GM19395 (cell line): ENCODE results near the gene LEMD2.

ENCODE experiments used
- ATAC-seq: cut with Tn5 transposase; IDR thresholded peaks from one replicate; pipeline ENCODE4 v1.9.1; 2021; ENCODE audit warnings: mild to moderate bottlenecking, moderate library complexity; ENCODE audit not compliant: unreplicated experiment

The LEMD2 gene

DNA sequence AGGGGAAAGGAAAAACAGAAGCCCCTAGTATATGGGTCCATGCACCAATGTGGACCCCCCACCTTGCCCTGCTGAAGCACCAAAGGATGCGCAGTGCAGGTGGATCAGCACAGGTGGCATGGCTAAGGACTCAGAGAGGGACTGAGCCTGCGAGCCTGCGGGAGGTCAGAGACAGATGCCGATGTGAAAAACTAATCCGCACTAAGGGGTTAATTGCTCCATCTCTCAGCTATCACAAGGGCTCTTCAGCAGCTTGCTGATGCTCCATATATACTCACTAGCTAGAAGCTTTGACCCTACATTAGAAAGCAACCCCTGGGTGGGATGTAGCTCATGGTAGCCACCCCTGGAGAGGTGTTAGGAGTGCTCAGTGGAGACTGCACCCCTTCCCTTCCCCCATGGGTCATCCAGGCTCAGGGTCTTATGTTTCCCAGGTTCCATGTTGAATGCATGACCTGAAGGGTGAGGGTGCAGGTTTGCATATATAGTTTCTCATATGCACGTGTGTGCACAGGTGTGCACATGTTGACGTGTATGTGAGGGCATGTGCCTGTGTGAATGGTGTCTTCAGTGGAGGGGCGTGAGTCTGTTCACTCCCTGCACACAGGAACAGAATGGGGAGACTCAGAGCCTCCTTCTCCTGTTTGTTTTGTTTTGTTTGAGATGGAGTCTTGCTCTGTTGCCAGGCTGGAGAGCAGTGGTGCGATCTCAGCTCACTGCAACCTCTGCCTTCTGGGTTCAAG lies 28.9 kb downstream of the LEMD2 start:
- no peak for ATAC-seq

GRCh38 chr6:33758815-33759216 lies 30.1 kb downstream of the LEMD2 start:
- ATAC-seq = no peak

- ATAC-seq = no peak
These were observed 31.0 kb downstream of the LEMD2 start for GRCh38 chr6:33757906-33758305.

GRCh38 chr6:33757113-33757512 lies 31.8 kb downstream of the LEMD2 start:
- ATAC-seq = no peak

DNA sequence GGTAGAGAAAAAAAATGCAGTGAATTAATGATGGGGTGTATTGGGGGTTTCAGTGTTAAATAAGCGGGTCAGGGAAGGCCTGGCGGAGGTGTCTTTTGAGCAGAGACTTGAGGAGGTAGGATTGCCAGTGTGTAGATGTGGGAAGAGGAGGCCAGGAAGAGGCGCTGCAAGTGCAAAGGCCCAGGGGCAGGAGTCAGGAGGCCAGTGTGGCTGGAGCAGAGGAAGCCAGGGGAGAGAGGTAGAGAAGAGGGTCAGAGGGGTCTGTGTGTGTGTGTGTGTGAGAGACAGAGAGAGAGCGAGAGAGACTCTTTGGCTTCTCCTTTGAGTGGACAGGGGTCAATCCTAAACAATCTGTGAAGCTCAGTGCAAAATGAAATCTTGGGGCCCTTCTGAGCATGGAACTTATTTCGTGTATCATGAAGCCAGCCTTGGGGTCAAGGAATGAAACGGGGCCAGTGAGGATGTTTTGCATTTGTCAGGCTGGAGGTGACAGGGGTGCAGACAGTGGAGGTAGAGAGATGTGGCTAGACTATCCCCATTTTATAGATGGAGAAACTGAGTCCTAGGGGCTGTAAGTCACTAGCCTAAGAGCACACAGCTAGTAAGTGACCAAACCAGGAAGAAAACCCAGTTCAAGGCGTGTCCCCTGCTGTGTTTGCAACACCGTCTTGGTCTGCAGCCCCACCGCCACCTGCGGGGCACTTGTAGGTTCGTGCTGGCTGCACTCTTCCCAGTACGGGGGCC lies 32.5 kb downstream of the LEMD2 start:
- ATAC-seq = no peak

GRCh38 chr6:33755070-33755869 lies 33.7 kb downstream of the LEMD2 start:
- no peak for ATAC-seq

GRCh38 chr6:33754222-33754621 lies 34.7 kb downstream of the LEMD2 start:
- ATAC-seq = no peak

DNA sequence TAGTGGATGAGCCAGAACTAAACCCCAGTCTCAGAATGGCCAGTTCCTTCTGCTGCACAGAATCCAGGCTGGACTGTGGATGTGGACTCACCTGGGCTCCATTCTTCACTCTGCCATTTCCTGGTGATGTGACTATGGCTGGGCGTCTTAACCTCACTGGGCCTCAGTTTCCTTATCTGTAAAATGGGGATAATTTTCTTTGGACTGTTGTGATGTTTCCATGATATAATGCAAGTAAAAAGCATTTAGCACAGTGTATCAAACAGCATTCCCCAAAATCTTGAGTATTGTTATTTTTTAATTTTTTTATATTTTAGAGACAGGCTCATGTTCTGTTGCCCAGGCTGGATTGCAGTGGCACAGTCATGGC lies 36.3 kb downstream of the LEMD2 start:
- ATAC-seq = no peak

DNA sequence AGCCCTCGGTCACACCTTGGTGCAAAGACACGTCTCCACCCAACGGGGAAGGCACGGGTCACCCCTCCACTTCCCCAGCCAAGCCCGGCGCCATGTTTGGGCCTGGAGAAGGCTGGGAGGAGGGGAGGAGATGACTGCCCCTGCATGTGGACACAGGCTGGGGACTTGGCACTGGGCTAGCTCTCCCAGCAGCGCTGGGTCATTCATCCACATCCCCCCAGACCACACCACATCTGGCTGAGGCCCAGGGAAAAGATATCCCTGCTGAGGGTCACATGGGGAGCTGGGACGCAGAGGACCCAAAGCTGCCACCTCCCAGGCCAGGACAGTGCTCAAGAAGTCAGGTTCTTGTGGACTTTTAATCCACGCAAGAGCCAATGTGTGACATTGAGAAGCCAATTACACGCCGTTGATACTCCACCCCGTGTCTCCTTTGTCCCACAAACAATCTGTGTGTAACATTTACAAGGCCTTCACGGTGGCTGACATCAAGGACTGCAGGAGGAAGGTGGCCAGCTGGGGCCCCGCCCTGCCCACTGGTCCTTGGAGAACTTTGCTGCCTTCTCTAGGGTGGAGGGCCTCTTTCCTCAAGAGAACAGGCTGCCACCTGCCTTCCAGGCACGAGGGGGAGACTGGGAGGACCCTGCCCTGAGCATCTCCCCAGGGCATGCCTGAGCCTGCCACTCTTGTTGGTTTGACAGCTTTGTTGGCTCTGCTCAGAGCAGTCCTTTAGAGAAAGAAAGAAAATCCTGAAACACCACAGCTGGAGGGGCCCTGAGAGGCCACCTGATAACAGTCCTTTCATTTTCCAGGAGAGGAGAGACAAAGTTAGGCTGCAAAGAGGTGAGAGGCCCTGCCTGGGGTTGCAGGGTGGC lies 36.9 kb downstream of the LEMD2 start:
- ATAC-seq = no peak

DNA sequence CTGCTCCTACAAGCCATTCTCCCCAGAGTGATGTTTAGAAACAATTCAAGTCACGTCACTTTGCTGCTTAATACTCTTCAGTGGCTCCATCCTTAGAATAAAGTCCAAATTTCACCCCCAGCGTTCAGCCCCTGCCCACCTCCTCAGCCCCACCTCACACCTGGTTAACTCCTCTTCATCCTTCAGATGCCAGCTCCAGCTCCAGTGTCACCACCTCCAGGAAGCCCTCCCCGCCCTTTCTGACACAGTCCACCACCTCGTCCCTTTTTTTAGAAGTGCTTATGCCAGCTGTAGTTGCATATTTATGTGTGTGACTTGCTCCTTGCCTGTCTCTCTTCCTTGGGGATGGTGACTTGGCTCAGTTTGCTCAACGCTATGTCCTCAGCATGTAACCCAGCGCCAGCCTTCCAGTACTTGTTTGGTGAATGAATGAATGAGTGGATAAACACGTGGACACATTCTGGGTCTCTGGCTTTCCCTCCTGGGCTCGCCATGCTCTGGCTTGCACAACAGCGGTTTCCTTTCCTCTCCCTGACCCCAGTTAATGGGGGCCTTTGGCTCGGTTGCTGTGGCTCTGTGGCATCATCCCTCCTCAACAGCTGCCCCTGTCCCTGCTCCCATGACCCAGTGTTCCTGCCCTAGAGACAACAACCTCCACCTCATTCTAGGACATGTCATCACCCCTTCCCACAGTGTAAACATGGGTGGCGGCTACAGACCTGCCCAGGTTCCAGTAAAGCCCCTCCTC lies 38.5 kb downstream of the LEMD2 start:
- ATAC-seq = no peak

- no peak for ATAC-seq
These were observed 39.5 kb downstream of the LEMD2 start for GRCh38 chr6:33749401-33749800.

DNA sequence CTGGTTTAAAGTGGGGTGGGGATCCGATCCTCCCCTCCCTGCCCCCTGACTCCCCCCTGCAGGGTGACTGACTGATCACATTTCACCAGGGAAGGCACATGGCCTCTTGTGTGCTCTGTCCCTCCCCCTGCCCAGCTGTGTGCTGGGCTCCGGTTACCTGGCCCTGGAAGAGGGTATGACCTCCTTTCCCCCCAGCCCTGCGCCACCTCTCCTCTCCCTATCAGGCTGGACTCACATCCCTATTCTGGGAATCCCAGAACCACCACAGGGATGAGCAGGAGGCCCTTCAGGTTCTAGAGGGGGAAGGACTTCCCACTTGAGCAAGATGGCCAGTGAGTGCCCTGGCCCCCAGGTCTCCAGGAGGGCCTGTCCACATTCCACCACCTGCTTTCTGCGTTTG lies 40.1 kb downstream of the LEMD2 start:
- ATAC-seq = no peak

GRCh38 chr6:33747823-33748222 lies 41.1 kb downstream of the LEMD2 start:
- no peak for ATAC-seq

DNA sequence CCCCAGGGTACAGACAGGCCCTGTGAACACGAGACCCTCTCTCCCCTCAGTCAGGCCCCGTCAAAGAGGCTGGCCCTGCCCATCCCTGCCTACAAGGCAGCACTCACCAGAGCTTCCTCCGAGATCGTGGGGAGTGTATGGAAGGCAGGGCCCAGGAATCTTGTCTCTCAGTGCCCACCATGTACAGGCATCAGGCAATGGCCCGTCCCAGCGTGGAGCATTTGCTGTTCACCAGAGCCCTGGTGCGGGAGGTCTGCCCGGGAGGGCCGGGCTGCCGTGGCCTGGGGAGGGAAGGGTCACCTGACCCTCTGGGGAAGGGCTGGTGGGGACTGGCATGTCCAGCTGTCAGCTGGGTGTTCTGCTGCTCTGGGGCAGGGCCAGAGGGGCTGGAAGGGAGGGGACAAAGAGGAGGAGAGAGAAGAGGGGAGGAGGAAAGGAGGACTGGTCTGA lies 42.3 kb downstream of the LEMD2 start, which contains the start of gene IP6K3:
Gene IP6K3, minus strand, starts transcription at position 255 of the 450 bp plus-strand sequence. CDS start 11,429 bp downstream, outside the sequence.
- no peak for ATAC-seq

GRCh38 chr6:33746036-33746600 lies 42.8 kb downstream of the LEMD2 start:
- no peak for ATAC-seq

DNA sequence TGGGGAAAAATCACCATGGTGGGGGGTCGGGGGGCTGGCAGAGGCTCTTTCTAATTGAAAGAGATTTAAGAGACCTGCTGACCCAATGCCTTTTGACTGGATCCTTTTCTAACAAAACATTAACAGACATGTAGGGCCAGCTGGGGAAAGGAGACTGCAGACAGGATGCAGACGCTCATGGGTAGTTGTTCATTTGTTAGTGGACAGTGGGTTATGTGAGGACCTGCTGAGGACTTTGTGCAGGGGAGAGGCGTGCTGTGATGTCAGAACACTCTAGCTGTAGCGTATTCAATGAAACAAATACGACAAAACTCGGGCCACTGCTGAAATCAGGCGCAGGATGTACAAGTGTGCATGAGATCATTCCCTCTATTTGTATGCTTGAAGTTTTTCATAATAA lies 43.4 kb downstream of the LEMD2 start:
- no peak for ATAC-seq

DNA sequence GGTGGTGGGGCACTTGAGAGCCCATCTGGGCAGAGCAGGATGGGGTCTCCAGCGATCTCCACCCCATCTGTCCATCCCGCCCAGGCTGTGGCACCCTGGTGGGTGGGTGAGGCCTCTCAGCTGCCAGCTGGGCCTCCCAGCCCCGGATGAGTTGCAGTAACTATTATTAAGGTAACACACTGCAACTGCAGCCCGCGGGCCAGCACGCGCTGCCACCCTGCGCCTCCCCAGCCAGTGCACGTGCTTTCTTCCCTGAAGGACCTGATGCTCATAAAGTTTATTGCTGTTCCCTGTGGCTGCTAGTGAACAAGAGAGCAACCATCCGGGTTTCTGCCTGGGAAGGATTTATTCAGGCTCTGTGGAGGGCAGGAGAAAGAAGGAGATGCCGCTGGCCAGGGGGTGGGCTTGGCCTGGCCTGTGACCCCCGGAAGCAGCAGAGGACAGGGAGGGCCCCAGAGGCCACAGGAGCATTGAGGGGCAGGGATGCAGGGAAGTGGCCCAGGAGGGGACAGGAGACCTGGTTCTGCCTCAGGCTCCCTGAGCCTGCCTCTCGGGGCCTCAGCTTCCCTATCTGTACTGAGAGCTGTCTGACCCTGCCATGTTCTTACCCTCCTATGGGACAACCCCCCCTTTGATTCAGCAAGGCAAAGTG lies 43.9 kb downstream of the LEMD2 start:
- no peak for ATAC-seq

DNA sequence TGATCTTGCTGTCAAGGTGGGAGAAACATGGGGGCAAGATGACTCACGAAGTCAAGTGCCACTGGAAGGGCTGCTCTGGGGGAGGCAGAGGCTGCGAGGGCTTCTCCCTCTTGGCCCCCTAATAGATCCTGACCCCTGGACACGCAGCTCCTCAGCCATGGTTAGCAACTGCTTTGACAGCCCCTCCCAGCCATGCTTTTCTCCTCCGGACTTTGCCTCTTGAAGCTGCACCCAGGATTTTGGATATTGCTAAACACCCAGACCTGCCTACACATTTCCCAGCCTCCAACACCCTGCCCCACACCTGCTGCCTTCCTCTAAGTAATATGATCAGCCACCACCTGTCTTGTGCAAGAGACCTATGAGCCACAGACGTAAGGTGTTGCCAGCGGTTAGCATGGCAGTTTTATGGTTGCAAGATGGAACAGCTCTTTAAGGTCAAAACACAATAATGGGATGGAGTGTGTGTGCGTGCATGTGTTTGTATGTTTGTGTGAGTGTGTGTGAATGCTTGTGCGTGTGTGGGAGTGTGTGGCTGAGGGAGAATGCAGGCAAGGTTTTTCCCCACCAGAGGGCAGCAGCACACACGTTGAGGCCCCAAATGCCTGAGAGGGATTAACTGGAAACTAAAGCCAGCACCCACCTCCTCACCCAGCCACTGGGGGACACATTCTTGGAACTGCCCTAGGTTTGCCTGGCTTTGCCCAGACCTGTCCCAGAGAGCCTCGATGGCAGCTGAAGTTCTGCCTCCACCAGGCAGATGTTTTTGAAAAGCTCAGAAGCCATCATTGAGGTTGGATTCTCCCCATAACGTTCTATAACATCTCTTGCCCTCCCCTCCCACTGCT lies 44.7 kb downstream of the LEMD2 start:
- no peak for ATAC-seq
